Lower leg skin (tissue), 3 donors: Measurements from ENCODE around the gene ATL1.

Source experiments
- POLR2A ChIP-seq, 2 donors: fragments of 450-650 bp; IDR thresholded peaks; one replicate each; pipeline ENCODE4 v1.6.1; 2016 to 2017; ENCODE audit warnings: antibody characterized with exemption in 2 of 2, mild to moderate bottlenecking in 1 of 2, moderate library complexity in 1 of 2
- TF ChIP-seq, protein P1 (sequence below), 3 donors: fragments of 450-650 bp; IDR thresholded peaks; one replicate each; pipeline ENCODE4 v1.5.1; 2016; ENCODE audit warnings: antibody characterized with exemption in 3 of 3, mild to moderate bottlenecking in 3 of 3, moderate library complexity in 2 of 3

DNA sequence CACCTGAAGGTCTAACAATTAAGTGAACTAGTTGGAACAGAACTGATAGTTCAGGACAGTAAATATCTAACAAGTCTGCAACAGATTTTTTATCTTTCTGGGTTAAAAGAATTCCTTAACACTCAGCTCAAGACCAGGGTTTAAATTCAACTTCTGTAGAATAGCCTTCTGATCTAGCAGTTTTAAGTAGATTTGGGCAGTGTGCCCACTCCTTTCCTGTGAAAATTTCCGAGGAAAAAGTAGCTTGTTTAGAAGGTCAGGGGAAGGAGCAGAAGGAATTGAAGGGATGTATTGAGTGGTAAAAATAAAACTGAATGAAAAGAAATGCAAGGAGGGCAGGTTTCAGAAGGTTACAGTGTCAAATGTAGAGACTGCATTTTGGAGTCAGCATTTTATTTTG lies 45.8 kb downstream of the ATL1 start:
- TF ChIP-seq POLR2A (IDR thresholded peaks at IDR 0.05): no peak
- TF ChIP-seq, protein P1, sequence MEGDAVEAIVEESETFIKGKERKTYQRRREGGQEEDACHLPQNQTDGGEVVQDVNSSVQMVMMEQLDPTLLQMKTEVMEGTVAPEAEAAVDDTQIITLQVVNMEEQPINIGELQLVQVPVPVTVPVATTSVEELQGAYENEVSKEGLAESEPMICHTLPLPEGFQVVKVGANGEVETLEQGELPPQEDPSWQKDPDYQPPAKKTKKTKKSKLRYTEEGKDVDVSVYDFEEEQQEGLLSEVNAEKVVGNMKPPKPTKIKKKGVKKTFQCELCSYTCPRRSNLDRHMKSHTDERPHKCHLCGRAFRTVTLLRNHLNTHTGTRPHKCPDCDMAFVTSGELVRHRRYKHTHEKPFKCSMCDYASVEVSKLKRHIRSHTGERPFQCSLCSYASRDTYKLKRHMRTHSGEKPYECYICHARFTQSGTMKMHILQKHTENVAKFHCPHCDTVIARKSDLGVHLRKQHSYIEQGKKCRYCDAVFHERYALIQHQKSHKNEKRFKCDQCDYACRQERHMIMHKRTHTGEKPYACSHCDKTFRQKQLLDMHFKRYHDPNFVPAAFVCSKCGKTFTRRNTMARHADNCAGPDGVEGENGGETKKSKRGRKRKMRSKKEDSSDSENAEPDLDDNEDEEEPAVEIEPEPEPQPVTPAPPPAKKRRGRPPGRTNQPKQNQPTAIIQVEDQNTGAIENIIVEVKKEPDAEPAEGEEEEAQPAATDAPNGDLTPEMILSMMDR (IDR thresholded peaks at IDR 0.05): no peak
